Posterior vena cava (tissue), 2 donors: ENCODE results near the gene EEIG2. TPM values are rescaled to one million over a fixed set of nuclear protein-coding genes. Genes with fewer than 3 reads are reported as not detected.

Experiments used
- DNase-seq: peaks from one replicate; pipeline ENCODE4 v3.0.0-alpha.2; 2020; ENCODE audit warnings: low spot score
- intact Hi-C, 2 donors: fragments of 100-400 bp; cut with DNase I; formaldehyde crosslinking; loops; one replicate each; pipeline versions ENCODE4 v1.14.1 to v1.14.2; 2022 to 2023
- total RNA-seq, 2 donors: library from RNA; stranded (reverse); fragmentation: NEBNext Ultra II Directional; extraction: Animal tissue kit (Norgen Biotek cat#: 25700); gene quantifications; one replicate each; pipeline ENCODE4 v1.2.1, GENCODE V29; 2021
- donor health status: DM: yes; HTN: yes; CAD: no.
- donor health status: DM: yes; HTN: yes; CAD: no.

Gene EEIG2
- total RNA-seq, 2 donors from 2014 or later, result 26.8 to 29.1 TPM

DNA sequence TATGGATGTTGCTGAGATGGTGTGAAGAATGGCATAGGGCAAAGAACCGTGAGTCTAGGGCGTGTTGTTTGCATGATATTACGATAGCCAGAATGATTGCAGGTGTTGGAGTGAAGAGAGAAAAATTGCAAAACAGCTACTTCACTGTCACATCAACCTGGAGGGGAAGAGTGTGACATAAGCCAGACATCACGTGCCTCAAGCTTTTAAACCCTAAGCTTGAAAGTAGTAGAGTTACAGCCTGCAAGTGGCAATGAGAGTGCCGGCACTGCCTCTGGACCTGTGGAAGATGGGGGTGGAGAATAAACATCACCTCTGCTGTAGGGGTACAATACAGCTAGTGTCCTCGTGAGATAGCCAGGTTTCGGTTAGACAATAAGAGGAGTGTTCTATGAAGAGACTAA, 11.1 kb downstream of the EEIG2 start:
- DNase-seq, result no peak
- intact Hi-C loops, result no loop called here

DNA sequence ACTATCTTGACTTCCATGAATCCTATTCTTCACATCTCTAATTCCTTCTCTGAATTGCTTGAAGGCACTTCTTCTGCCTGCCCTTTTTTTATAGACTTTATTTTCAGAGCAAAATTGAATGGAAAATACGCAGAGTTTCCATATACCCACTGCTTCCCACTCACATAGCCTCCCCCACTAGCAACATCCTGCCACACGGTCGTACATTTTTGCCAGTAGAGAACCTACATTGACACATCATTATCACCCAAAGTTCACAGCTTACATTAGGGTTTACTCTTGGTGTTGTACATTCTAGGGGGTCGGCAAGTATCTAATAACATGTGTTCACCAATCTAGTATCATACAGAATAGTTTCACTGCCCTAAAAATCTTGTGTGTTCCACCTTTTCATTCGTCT, 12.3 kb downstream of the EEIG2 start:
- no peak for DNase-seq
- intact Hi-C loops, result no loop called here

DNA sequence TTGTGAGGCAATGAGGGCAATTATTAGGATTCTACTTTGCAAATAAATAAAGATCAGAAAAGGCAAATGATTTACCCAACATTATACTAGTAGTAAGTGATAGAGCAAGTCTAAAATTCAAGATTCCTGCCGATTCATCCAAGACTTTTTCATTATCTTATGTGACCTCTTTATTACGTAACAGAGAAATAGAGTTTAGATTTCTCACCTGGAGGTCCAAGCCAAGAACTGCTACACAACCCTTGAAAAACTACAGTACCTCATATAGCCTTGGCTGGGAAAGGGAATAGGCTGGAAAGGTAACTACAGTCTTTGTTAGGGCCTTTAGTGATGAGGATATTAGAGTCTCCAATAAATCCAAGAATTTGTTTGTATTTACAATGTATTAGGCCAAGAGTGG, 13.3 kb downstream of the EEIG2 start:
- intact Hi-C loops, result no loop called here
- DNase-seq, result no peak

DNA sequence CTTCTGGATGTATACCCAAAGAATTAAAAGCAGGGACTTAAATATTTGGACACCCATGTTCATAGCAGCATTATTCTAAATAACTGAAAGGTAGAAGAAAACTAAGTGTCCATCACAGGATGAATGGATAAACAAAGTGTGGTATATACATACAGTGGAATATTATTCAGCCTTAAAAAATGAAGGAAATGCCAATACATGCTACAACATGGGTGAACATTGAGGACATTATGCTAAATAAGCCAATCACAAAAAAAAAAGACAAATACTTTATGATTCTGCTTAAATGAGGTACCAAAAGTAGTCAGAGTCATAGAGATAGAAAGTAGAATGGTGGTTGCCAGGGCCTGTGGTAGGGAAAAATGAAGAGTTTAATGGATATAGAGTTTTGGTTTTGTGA, 14.1 kb downstream of the EEIG2 start:
- no peak for DNase-seq
- intact Hi-C loops, result no loop called here

DNA sequence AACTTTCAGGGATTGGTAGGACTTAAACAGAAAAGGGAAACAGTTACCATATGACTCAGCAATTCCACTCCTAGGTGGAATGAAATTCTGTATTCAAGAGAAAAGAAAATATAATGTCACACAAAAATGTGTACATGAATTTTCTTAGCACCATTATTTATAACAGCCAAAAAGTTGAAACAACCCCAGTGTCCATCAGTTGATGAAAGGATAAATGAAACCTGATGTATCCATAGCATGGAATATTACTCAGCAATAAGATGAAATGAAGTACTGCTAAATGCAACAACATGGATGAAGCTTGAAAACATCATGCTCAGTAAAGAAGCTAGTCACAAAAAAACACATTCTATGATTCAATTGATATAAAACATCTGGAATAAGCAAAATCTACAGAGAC, 15.5 kb downstream of the EEIG2 start:
- intact Hi-C loops, result no loop called here
- no peak for DNase-seq

DNA sequence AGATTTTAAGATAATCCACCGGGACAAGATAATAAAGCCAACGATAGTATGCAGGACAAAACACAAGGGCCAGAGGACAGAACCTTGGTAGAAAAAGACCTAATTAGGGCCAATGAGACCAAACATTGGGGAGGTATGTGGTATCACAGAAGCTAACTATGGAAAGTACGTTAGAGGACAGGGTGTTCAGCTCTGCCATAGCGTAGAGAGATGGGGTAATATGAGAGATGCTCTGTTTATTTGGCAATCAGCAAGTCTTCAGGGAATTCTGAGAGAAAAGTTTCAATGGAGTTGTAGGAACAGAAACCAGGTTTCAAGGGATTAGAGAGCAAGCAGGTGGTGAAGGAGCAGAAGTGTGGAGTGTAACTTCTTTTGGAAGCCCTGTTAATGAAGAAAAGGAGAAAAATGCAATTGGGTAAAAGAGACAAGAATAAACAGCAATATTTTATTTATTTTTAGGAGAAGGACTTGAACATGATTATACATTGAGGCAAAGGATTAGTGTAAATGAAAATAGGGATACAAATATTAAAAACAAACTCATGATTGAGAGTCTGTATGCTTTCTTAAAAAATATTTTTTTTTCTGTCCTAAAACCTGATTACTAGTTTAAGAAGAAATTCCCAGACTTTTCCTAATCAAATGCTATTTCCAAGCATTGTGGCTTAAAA, 24.0 kb downstream of the EEIG2 start:
- no peak for DNase-seq
- intact Hi-C loops, result no loop called here

DNA sequence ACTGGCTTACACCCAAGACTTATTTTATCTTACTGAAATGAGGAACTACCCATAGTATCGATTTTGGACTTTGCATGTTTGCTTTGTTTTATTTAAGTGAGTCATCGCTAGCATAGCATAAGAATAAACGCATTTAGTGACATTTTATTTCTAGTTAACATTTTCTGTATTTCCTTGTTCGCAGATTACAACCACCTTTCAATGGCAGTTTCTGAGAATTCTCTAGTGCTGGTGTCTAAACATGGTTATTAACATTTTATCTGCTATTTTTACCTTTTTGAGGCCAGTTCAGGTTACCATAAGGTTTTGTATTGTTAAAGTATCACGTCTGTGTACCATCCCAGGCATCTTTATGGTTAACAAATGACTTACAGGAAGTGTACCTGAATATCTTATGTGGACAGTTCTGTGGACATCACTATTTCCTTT, 24.5 kb downstream of the EEIG2 start:
- DNase-seq, result no peak
- intact Hi-C loops, result no loop called here

DNA sequence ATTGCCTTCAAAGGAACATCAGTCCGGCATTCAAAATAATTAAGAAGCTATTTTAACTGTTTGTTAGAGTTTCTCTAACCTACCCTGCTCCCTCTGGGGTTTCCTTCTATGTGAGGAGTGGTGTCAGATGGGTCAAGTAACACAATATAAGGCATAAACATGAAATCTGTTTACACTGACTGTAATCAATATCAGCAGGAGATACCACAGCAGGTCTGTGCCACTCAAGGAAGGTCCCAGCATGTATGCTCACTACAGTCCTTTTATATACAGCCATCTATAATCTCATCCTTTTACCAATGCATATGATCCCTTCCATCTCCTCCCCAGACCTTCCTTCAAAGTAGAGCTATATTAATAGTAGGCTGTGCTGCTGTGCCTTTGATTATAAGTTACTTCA, 25.4 kb downstream of the EEIG2 start:
- intact Hi-C loops, result no loop called here

DNA sequence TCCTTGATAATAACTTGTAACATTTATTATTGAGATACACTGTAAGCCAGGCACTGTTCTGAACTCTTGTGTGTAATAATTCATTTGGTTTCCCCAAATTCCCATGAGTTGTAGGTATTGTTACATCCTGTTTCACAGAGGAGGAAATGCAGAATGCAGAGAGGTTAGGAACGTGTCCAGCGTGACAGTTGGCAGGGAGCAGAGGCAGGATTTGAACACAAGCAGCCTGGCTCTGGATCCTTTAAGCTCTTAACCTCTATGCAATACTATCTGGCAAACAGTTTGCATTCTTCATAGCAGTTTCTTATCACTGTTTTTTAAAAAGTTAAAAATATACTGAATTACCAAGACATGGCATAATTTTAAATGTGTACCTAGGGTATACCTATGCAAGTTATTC, 30.5 kb downstream of the EEIG2 start:
- intact Hi-C loops, result no loop called here
- no peak for DNase-seq

More for the DNA sequence above, 25.4 kb downstream of the EEIG2 start:
- no peak for DNase-seq

DNA sequence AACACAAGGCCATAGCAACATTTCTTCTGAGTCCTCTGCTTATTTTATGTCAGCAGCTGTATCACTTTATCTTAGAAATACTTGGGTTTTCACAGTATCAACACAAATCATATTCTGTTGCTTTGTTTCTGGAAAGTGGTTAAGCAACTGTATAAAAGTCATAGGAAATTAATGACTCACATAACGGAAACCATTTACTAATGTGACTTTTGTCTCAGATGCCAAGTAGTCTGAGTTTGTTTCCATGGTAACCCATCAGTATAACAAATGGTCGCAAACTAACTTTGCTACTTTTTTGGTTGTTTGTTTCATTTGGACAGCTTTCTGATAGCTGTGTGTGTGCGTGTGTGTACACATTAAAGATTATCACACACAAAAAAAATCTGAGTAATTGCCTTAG, 31.1 kb downstream of the EEIG2 start:
- intact Hi-C loops, result no loop called here
- no peak for DNase-seq

DNA sequence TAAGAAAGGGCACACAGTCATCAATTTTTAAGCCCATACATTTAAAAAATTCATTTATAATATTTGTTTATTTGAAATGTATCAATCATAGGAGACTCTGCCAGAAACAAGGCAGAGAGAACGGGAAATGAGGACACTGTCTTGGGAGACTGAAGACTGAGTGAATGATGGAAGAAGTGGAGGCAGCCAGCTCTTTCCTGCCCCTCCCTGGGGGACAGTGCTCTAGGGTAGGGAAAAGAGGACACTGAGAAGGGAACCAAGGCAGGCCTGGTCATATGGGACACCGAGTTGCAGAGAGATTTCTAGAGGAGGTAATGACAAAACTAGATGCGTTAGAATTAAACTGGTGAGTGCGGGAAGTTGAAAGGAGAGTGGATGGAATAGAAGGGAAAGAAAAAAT, 31.6 kb downstream of the EEIG2 start:
- intact Hi-C loops, result no loop called here
- DNase-seq, result no peak

DNA sequence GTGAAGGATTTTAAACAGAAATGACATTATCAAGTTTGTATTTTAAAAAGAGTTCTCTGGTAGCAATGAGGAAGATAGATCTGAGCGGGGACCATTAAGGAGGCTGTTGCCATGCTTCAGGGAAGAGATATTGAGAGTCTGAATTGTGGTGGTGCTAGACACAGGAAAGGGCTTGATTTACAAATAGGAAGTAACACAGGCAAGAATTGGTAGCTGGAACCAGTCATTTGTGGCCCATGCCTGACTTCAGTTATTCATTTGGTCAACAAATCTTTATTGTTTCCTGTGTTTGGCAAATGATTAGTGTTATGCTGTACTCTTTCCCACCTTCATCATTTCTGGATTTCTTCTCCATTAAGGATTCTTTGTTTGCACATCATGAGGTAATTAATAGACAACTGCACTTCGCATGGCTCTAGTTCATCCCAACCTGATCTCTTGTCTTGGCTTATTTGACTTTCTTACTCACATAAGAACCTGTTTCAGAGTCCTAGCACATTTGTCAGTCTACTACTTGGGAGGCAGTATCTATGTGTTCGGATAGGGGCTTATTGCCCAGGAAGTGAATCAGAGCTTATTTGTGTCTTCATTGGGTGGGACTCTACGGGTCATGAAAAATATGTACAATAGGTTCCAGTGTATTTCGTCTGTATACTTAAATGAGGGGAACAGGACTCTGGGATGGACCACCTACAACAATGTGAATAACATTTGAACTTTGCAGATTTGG, 32.3 kb downstream of the EEIG2 start:
- intact Hi-C loops, result no loop called here

DNA sequence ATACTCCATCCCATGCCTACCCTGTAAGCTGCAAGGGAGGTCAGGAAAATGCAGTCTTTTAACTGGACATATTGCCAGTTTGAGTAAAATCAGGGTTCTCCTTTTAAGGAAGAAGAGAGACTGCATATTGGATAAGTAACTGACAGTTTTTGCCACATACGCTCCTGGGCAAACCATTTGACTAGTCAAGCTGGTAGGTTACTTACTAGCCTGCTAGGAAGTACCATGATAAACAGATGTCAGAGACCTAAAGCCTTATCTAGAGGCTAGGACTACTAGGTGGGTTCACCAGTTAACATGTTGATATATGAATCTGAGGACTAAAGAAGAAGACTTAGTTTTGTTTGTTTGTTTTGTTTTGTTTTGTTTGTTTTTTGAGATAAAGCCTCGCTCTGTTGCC, 33.5 kb downstream of the EEIG2 start:
- DNase-seq, result no peak
- intact Hi-C loops, result no loop called here

More for the DNA sequence above, 32.3 kb downstream of the EEIG2 start:
- DNase-seq, result no peak

DNA sequence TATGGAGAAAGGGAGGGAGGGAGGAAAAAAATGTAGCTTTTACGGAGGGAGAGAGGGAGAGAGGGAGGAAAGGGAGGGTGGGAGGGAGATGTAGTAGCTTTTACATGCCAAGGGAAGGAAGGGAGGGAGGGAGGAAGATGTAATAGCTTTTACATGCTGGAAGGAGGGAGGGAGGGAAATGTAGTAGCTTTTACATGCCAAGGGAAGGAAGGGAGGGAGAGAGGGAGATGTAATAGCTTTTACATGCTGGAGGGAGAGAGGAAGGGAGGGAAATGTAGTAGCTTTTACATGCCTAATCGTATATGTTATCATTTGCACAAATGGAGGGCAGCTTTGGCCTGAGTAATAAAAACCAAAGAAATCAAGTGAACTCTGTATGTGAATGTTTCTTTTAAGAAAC, 35.6 kb downstream of the EEIG2 start:
- intact Hi-C loops, result no loop called here
- DNase-seq, result no peak

DNA sequence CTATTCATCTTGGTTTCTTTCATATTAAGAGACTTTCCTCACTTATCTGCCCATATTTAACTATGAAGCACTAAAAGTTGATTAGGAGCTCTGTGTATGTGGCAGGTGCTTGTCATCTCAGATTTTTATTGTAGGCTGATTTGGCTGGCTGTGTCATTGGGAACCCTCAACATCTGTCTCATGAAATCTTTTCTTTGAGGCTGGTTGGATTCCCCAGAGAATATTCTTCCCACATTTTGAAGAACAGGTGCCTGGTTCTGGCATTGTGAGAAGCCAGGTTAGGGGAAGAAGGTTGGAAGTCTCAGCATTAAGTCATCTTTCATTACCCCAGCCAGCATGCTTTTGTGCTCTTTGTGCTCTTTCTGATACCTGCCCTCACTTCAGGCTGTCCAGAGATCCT, 37.1 kb downstream of the EEIG2 start:
- DNase-seq, result no peak
- intact Hi-C loops, result no loop called here

DNA sequence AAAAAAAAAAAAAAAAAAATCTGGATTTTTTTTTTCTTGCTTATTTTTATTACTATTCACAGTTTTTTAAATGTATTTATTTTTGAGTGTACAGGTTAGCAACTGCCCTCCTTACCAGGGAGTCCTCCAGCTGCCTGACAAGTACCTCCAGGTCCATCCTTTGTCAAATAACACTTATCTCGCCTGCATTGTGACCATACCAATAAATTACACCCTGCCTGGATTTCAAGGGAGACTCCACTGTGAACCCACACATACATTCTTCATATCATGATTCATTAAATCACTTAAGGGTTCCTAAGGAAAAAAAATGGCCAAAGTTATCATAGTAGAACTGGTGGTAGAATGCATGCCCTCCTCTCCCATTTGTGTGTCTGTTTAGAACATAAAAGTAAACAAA, 38.4 kb downstream of the EEIG2 start:
- intact Hi-C loops, result no loop called here

DNA sequence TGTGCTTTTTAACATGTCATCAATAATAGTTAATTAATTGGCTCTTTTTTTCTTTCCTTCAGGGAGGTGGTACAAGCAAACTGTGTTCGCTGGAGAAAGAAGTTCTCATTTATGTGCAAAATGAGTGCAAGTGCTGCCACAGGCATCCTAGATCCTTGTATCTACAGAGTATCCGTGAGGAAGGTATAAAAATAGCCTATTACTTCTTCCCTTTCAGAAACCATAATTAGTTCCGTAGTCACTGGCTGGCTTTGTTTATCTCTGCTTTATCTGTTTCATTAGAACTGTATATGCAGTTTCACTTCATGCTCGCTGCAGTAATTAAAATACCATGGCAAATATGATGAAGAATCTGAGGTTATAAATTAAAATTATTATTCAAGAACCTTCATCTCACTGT, 40.6 kb downstream of the EEIG2 start:
- no peak for DNase-seq
- intact Hi-C loops, result no loop called here

More for the DNA sequence above, 38.4 kb downstream of the EEIG2 start:
- DNase-seq, result no peak

DNA sequence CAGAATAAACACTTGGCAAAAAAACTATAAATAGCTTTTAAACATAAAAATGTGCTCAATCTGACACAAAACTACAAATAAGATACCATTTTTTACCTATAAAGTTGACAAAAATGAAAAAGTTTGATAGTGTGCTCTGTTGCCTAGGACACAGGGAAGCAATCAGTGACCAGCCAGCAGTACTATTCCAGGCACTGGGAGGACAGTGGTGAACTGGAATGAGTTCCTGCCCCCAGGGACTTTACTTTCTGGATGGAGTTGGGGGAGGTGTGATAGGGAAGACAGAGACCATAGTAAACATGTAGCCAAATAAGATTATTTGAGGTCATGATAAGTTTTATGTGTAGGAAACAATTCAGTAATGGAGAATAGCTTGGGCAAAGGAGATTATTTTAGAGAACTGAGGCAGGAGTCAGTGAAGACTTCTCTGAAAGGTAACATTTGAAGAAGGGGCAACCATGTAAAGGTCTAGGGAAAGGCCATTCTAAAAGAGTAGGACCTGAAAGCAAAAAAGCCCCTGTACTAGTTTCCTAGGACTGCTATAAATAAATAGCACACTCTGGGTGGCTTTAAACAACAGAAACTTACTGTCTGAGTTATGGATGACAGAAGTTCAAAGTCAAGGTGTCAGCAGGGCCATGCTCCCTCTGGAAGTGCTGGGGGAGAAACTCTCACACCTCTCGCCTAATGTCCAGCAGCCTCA, 42.0 kb downstream of the EEIG2 start:
- DNase-seq, result no peak
- intact Hi-C loops, result no loop called here

DNA sequence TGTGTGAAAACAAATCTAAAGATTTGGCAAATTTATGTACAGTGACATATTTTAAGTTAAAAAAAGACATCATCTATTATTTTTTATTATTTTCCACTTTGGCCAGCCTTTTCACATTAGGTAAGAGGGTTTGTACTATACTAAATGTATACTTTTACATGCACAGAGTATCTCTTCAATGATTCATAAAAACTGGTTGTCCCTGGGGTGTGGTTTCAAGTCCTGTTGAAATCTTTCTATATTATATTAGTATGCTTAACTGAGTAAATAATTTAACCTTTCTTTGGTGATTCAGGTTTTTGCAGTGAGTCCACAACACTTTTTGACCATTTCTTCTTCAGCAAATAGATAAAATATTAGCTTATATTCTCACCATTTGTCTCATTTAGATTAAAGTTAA, 45.7 kb downstream of the EEIG2 start:
- intact Hi-C loops, result no loop called here

DNA sequence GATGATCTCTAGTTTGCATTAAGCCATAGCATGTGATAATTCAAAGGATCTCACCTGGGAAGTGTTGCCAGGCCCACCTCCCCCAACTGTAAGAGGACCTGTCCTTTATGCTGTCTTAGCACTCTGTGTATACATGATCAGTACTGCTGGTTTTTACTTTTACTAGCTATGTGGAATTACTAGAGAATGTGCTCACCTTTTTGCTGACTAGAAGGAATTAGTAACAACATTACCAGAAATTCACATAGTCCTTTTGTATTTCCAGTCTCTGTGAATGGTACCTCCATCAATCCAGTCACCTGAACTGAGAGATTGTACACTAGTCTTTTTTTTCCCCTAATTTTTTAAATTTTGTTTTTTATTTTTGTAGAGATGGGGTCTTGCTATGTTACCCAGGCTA, 46.6 kb downstream of the EEIG2 start:
- intact Hi-C loops, result no loop called here
- no peak for DNase-seq

More for the DNA sequence above, 45.7 kb downstream of the EEIG2 start:
- DNase-seq, result no peak
